Left lung (tissue), 10 donors: ENCODE measurements around the gene LRRC10B. TPM values are rescaled to one million over a fixed set of nuclear protein-coding genes. Genes with fewer than 3 reads are reported as not detected.

Experiments
- ATAC-seq: fragments of 200-7000 bp; cut with Tn5 transposase; one replicate; pipeline ENCODE4 v1.9.1; 2020; ENCODE audit warnings: moderate library complexity
- DNase-seq, 4 donors: peaks; one replicate each; pipeline ENCODE4 v3.0.0-alpha.2; 2013 to 2020
- H3K27ac ChIP-seq, 2 donors: fragments of 200-600 bp; sonication (generic) in 1 of 2; one replicate each; pipeline versions ENCODE4 v1.5.0 to v1.8.0; 2020 to 2021
- H3K27me3 ChIP-seq, 2 donors: fragments of 200-600 bp; sonication (generic) in 1 of 2; one replicate each; pipeline versions ENCODE4 v1.5.0 to v1.8.0; 2020 to 2021
- H3K36me3 ChIP-seq, 2 donors: fragments of 200-600 bp; sonication (generic) in 1 of 2; one replicate each; pipeline versions ENCODE4 v1.5.0 to v1.8.0; 2020 to 2021
- H3K4me1 ChIP-seq, 2 donors: fragments of 200-600 bp; one replicate each; pipeline ENCODE4 v1.8.0; 2021
- H3K4me3 ChIP-seq, 2 donors: fragments of 200-600 bp; sonication (generic) in 1 of 2; one replicate each; pipeline versions ENCODE4 v1.5.0 to v1.8.0; 2020 to 2021; ENCODE audit warnings: mild to moderate bottlenecking in 1 of 2
- H3K9me3 ChIP-seq, 2 donors: fragments of 200-600 bp; sonication (generic) in 1 of 2; one replicate each; pipeline versions ENCODE4 v1.5.0 to v1.8.0; 2020 to 2021
- intact Hi-C, 2 donors: fragments of 100-400 bp; cut with DNase I; formaldehyde crosslinking; loops; one replicate each; pipeline versions ENCODE4 v1.11.2 to v1.14.2; 2022
- microRNA-seq, 2 donors: library from miRNA; unstranded; fragments of <30 nt; microRNA quantifications; one replicate each; pipeline ENCODE4, GENCODE V29; 2019
- polyA plus RNA-seq, 6 donors: library from polyadenylated mRNA; unstranded; fragments of 120-200 nt; gene quantifications; one replicate each; pipeline ENCODE4 v1.2.1, GENCODE V29; 2013; ENCODE audit not compliant: insufficient read length in 6 of 6
- total RNA-seq, 2 donors: library from RNA; stranded (reverse); fragmentation: NEBNext Ultra II Directional; extraction: Animal tissue kit (Norgen Biotek cat#: 25700); gene quantifications; one replicate each; pipeline ENCODE4 v1.2.1, GENCODE V29; 2021
- TF ChIP-seq, protein P1 (sequence below), 2 donors: fragments of 200-600 bp; sonication (generic) in 1 of 2; IDR thresholded peaks; one replicate each; pipeline versions ENCODE4 v1.5.0 to v1.8.0; 2021; ENCODE audit warnings: antibody characterized with exemption in 2 of 2
- donor health status: DM: no; HTN: yes; CAD: no.
- donor health status: DM: no; HTN: no; CAD: no.

The LRRC10B gene
- total and polyA plus RNA-seq, 8 donors: 0.29 to 5.5 (median 1.9) TPM

DNA sequence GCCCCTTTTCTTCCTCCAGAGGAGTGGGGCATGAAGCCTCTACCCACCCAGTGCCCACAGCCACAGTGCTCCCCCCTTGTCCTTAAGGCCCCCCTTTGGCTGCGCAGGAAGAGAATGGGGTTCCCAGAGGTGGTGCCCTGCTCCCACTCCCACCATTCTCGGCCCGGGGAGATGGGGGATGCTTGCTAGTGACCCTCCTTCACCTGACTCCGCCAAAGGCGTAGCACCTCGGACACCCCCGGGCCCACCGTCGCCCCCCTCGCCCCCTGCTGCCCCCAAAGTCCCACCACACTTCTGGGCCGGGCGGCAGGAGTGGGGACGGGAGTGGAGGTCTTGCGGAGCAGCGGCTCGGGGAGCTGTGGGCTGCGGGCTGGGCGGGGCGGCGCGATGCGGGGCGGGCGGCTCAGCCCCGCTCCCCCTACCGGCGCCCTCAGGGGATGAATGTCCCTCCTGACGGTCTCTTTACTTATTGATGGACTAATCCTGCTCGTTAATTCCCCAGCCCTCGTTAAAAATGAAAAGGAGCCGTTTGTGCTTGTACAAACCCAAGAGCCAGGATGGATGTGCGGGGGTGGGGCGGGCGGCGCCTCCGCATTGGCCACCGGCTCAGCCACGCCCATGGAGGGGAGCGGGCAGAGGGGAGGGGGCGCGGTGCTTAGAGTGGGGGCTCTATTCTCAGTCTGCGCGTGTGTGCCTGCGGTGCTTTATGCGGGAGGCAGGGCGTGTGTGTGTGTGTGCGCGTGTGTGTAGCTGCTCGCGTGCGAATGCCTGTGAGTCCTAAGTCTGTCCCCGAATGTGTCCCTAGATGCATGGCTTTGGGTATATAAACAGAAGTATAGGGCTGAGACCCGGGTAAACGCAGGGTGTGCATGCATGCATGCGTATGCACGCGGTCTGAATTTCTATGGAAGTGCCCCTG is 46.8 kb downstream of the LRRC10B start:
- H3K27me3 ChIP-seq: peaks cover 33 to 80% of the 10 kb centered on the region in 2 donors
- no peak for ATAC-seq
- DNase-seq: peak in 1 of 4 donors; percentile 65
- no peak overlapping the region for H3K27ac ChIP-seq
- no peak overlapping the region for H3K4me3 ChIP-seq
- no peaks in the 10 kb centered on the region for H3K36me3 ChIP-seq
- intact Hi-C loops: no loop called here
- TF ChIP-seq, protein P1, sequence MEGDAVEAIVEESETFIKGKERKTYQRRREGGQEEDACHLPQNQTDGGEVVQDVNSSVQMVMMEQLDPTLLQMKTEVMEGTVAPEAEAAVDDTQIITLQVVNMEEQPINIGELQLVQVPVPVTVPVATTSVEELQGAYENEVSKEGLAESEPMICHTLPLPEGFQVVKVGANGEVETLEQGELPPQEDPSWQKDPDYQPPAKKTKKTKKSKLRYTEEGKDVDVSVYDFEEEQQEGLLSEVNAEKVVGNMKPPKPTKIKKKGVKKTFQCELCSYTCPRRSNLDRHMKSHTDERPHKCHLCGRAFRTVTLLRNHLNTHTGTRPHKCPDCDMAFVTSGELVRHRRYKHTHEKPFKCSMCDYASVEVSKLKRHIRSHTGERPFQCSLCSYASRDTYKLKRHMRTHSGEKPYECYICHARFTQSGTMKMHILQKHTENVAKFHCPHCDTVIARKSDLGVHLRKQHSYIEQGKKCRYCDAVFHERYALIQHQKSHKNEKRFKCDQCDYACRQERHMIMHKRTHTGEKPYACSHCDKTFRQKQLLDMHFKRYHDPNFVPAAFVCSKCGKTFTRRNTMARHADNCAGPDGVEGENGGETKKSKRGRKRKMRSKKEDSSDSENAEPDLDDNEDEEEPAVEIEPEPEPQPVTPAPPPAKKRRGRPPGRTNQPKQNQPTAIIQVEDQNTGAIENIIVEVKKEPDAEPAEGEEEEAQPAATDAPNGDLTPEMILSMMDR (IDR thresholded peaks at IDR 0.05): no peak
- H3K4me1 ChIP-seq: no peaks in the 10 kb centered on the region
- H3K9me3 ChIP-seq: no peaks in the 10 kb centered on the region

DNA sequence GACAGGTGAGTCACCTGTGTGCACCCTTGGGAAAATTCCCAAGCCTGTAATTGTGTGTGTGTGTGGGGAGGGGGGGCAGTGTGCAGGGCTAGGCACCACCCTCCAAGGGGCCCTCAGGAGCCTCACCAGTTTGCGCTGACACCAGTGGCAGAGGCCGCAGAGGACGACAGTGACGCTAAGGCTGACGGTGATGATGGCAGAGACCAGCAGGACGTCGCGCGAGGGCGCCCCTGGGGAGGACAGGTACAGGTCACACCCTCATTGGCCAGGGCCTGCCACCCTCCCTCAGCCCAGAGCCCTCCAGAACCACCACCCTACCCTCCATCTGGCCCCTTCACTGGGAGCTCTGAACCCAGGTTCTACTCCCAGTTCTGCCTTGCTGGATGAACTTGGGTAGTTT is 47.4 kb downstream of the LRRC10B start:
- TF ChIP-seq, protein P1 (IDR thresholded peaks at IDR 0.05): no peak
- H3K36me3 ChIP-seq: no peaks in the 10 kb centered on the region
- no peak for ATAC-seq

DNA sequence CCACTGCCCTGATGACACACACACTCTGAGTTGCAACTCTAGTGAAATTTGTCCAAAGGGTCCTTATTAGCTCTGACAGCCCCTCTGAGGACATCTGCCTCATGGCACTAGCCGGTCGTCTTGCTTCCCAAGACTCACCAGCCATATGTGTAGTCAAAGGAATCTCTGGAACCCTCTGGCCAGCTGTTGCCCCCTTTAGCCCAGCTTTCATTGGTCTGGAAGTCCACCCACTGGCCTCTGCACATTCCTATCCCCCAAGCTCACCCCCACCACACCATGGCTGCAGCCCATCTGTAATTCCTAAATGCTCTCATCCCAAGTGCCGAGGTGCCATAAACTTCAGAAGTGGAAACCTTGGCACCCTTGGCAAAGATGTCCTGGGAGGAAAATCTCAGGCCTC is 48.1 kb downstream of the LRRC10B start:
- Histone ChIP-seq H3K4me1 (no peaks in the 10 kb centered on the region), H3K9me3 (no peaks in the 10 kb centered on the region), H3K4me3 (no peak overlapping the region), H3K27me3 (peaks cover 33 to 69% of the 10 kb centered on the region in 2 donors), H3K27ac (no peak overlapping the region), H3K36me3 (no peaks in the 10 kb centered on the region)
- ATAC-seq (no peak), DNase-seq (no peak)
- TF ChIP-seq, protein P1 (IDR thresholded peaks at IDR 0.05): no peak
- intact Hi-C loops: no loop called here

More for the DNA sequence above, 47.4 kb downstream of the LRRC10B start:
- intact Hi-C loops: no loop called here
- no peaks in the 10 kb centered on the region for H3K9me3 ChIP-seq
- H3K4me3 ChIP-seq: no peak overlapping the region
- DNase-seq: peak in 1 of 4 donors; percentile 77
- H3K4me1 ChIP-seq: no peaks in the 10 kb centered on the region
- peaks cover 33 to 75% of the 10 kb centered on the region in 2 donors for H3K27me3 ChIP-seq
- no peak overlapping the region for H3K27ac ChIP-seq

Small RNAs within 50 kb of the gene (microRNA-seq; reads per million reads assigned to microRNA genes)
- gene MIR4488: 0 reads per million in 2 donors

Other genes with a start within 250 kb of the LRRC10B start
- under 1 TPM; 0.55 TPM for gene VWCE, start 213.4 kb upstream of the LRRC10B start, total RNA-seq
- gene VWCE, start 213.4 kb upstream of the LRRC10B start, polyA plus RNA-seq: 1 to 10 TPM; 1.4 to 3.6 (median 2.2) TPM
- gene DDB1, start 175.6 kb upstream of the LRRC10B start, total RNA-seq: 100 to 1,000 TPM; 140 to 163 TPM
- 100 to 1,000 TPM; 173 to 203 (median 187) TPM for gene DDB1, start 175.6 kb upstream of the LRRC10B start, polyA plus RNA-seq
- 10 to 100 TPM; 48.1 to 48.5 TPM for gene TKFC, start 175.5 kb upstream of the LRRC10B start, total RNA-seq
- gene TKFC, start 175.5 kb upstream of the LRRC10B start, polyA plus RNA-seq: 10 to 100 TPM; 26.6 to 33.7 (median 31.4) TPM
- gene CYB561A3, start 146.9 kb upstream of the LRRC10B start, total RNA-seq: 10 to 100 TPM; 49.1 to 56.9 TPM
- 10 to 100 TPM; 31.7 to 39.7 (median 34.9) TPM for gene CYB561A3, start 146.9 kb upstream of the LRRC10B start, polyA plus RNA-seq
- gene TMEM138, start 146.4 kb upstream of the LRRC10B start, total RNA-seq: 10 to 100 TPM; 37.5 to 50.5 TPM
- gene TMEM138, start 146.4 kb upstream of the LRRC10B start, polyA plus RNA-seq: 10 to 100 TPM; 40.6 to 48.1 (median 43.2) TPM
- 10 to 100 TPM; 10.3 to 10.4 TPM for gene TMEM216, start 116.2 kb upstream of the LRRC10B start, total RNA-seq
- 10 to 100 TPM; 30.6 to 36.6 (median 32.7) TPM for gene TMEM216, start 116.2 kb upstream of the LRRC10B start, polyA plus RNA-seq
- gene CPSF7, start 78.8 kb upstream of the LRRC10B start, total RNA-seq: 10 to 100 TPM; 56.2 to 70.1 TPM
- gene CPSF7, start 78.8 kb upstream of the LRRC10B start, polyA plus RNA-seq: 100 to 1,000 TPM; 106 to 124 (median 117) TPM
- 10 to 100 TPM; 32.1 to 38.2 TPM for gene SDHAF2, start 78.6 kb upstream of the LRRC10B start, total RNA-seq
- 10 to 100 TPM; 37.6 to 48.9 (median 41.6) TPM for gene SDHAF2, start 78.6 kb upstream of the LRRC10B start, polyA plus RNA-seq
- 1 to 10 TPM; 2.1 to 6.4 TPM for gene SYT7, start 72.3 kb downstream of the LRRC10B start, total RNA-seq
- gene SYT7, start 72.3 kb downstream of the LRRC10B start, polyA plus RNA-seq: 1 to 10 TPM; 6.1 to 8.4 (median 7.2) TPM
- 1 to 10 TPM; 4.2 to 4.3 TPM for gene DAGLA, start 171.6 kb downstream of the LRRC10B start, total RNA-seq
- gene DAGLA, start 171.6 kb downstream of the LRRC10B start, polyA plus RNA-seq: 1 to 10 TPM; 2.2 to 4.3 (median 3.3) TPM
- 10 to 100 TPM; 15.4 to 17.3 TPM for gene MYRF, start 243.9 kb downstream of the LRRC10B start, total RNA-seq
- 10 to 100 TPM; 24.3 to 37.2 (median 30.8) TPM for gene MYRF, start 243.9 kb downstream of the LRRC10B start, polyA plus RNA-seq